Erythroblast (primary cell): ENCODE results near the gene ADAM10.

Experiments used
- GATA1 ChIP-seq: IDR thresholded peaks from 2 replicates; pipeline ENCODE4 v1.6.1; 2011; ENCODE audit warnings: low read depth, mild to moderate bottlenecking, control low read depth, low read length, moderate library complexity
- POLR2A ChIP-seq: IDR thresholded peaks from 2 replicates; pipeline ENCODE4 v1.6.1; 2011; ENCODE audit warnings: mild to moderate bottlenecking, low read length

- TF ChIP-seq POLR2A (no peak), GATA1 (no peak)
Measured at GRCh38 chr15:58559904-58560588, 189.5 kb downstream of the ADAM10 start.
